ENCODE data around the gene UBE2E2. TPM values are rescaled to one million over a fixed set of nuclear protein-coding genes. Genes with fewer than 3 reads are reported as not detected.
"Not testable (repeated sequence)": the region's sequence is repeated elsewhere in the genome, so short reads cannot be mapped to it uniquely, and the experiment has no call there.

Gene UBE2E2
- total RNA-seq, 2 donors from 2014 or later = 23.2 to 34.5 TPM

DNA sequence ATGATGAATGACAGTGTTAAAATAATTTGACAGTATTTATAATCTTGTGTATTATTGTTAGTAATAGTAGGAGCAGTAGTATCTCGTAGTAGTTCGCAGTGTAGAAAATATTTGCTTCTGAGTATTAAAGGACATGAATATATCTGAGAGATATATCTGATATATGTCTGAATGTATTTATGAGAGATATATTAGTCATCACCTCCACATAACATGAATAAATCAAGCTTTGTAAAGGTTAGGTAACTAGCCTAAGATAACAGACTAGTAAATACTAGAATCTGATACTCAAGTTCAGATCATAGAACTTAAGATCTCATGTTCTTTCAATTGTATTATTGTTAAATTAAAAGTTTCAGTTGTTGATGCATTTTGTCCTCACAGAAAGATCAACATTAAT, 130.5 kb downstream of the UBE2E2 start:
- no peak for DNase-seq
- no peaks in the 10 kb centered on the region for H3K36me3 Mint-ChIP-seq (ENCODE audit: low read depth)
- no peak overlapping the region for H3K4me3 ChIP-seq (ENCODE audit: low read length)
- no peaks in the 10 kb centered on the region for H3K9me3 Mint-ChIP-seq
- H3K4me1 Mint-ChIP-seq = peaks cover 10% of the 10 kb centered on the region
- H3K27me3 ChIP-seq (ENCODE audit: control insufficient read depth, insufficient read depth, low read length, poor library complexity, severe bottlenecking) = no peaks in the 10 kb centered on the region
- TF ChIP-seq, protein P1, sequence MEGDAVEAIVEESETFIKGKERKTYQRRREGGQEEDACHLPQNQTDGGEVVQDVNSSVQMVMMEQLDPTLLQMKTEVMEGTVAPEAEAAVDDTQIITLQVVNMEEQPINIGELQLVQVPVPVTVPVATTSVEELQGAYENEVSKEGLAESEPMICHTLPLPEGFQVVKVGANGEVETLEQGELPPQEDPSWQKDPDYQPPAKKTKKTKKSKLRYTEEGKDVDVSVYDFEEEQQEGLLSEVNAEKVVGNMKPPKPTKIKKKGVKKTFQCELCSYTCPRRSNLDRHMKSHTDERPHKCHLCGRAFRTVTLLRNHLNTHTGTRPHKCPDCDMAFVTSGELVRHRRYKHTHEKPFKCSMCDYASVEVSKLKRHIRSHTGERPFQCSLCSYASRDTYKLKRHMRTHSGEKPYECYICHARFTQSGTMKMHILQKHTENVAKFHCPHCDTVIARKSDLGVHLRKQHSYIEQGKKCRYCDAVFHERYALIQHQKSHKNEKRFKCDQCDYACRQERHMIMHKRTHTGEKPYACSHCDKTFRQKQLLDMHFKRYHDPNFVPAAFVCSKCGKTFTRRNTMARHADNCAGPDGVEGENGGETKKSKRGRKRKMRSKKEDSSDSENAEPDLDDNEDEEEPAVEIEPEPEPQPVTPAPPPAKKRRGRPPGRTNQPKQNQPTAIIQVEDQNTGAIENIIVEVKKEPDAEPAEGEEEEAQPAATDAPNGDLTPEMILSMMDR (conservative IDR thresholded peaks at IDR 0.05) = no peak
- no peak overlapping the region for H3K4me3 Mint-ChIP-seq
- WGBS, 2 experiments (ENCODE audit: insufficient coverage in 1 of 2, insufficient read length in 1 of 2) = 86 to 100% methylated on average over 1 to 2 of the region's 2 CpGs
- no peak overlapping the region for H3K9ac ChIP-seq (ENCODE audit: extremely low read depth, low read length, poor library complexity, severe bottlenecking)
- H3K27ac Mint-ChIP-seq = no peak overlapping the region
- H3K27ac ChIP-seq (ENCODE audit: low read depth, low read length) = no peak overlapping the region
- H3K9me3 ChIP-seq (ENCODE audit: control insufficient read depth, low read length) = no peaks in the 10 kb centered on the region
- H3K27me3 Mint-ChIP-seq (ENCODE audit: insufficient read depth) = no peaks in the 10 kb centered on the region
- no peaks in the 10 kb centered on the region for H3K36me3 ChIP-seq (ENCODE audit: control insufficient read depth, insufficient read depth, low read length)
- H3K4me1 ChIP-seq (ENCODE audit: control insufficient read depth, insufficient read depth, low read length) = no peaks in the 10 kb centered on the region

DNA sequence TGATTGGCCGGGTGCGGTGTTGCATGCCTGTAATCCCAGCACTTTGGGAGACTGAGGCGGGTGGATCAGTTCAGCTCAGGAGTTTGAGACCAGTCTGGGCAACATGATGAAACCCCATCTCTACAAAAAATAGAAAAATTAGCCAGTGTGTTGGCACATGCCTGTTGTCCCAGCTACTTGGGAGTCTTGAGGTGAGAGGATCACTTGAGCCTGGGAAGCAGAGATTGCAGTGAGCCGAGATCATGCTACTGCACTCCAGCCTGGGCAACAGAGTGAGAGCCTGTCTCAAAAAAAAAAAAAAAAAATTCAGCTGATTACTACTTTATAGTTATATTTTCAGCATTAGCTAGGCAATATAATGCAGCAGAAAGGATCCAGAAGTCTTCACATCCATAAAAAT, 133.7 kb downstream of the UBE2E2 start:
- H3K27me3 Mint-ChIP-seq (ENCODE audit: insufficient read depth); H3K27ac ChIP-seq (ENCODE audit: low read depth, low read length); H3K4me3 Mint-ChIP-seq; H3K27me3 ChIP-seq (ENCODE audit: control insufficient read depth, insufficient read depth, low read length, poor library complexity, severe bottlenecking); H3K36me3 Mint-ChIP-seq (ENCODE audit: low read depth); H3K4me3 ChIP-seq (ENCODE audit: low read length); H3K27ac Mint-ChIP-seq; H3K9me3 ChIP-seq (ENCODE audit: control insufficient read depth, low read length); H3K9ac ChIP-seq (ENCODE audit: extremely low read depth, low read length, poor library complexity, severe bottlenecking); H3K9me3 Mint-ChIP-seq; DNase-seq; H3K36me3 ChIP-seq (ENCODE audit: control insufficient read depth, insufficient read depth, low read length); H3K4me1 Mint-ChIP-seq; H3K4me1 ChIP-seq (ENCODE audit: control insufficient read depth, insufficient read depth, low read length): not testable (repeated sequence)
- WGBS, 2 experiments (ENCODE audit: insufficient coverage in 1 of 2, insufficient read length in 1 of 2) = 91 to 100% methylated on average over 4 of the region's 4 CpGs

DNA sequence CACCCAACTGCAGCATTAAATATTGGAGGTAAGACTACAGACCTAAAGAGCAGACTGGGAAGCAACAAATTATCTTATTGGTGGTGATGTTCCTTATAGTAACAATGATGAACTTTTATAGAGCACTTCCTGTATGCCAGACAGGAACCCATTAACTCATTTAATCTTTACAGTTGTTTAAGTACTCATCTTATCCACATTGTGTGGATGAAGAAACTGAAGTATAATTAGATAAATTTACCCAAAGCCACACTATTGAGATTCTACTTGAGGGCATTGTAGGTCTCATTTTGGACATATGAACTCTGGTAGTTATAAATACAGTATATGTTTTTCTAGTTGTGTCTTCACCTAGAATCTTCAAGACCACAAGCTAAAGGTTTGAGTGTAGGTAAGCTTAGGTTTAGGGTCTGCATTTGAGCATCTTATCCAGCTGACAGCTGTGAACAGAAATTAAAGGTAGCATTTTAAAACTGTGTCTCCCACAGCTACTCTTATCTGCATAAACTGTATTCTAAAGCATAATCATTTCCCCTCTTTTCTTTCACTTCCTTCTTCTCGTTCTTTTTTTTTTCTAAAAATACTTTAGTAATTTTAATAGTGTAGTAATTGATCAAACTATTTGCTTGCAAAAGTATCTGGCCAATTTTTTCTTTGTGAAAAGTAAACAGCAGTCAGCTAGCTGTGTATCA, 138.2 kb downstream of the UBE2E2 start:
- Histone ChIP-seq H3K9ac (ENCODE audit: extremely low read depth, low read length, poor library complexity, severe bottlenecking) (no peak overlapping the region), H3K9me3 (ENCODE audit: control insufficient read depth, low read length) (no peaks in the 10 kb centered on the region), H3K36me3 (ENCODE audit: control insufficient read depth, insufficient read depth, low read length) (no peaks in the 10 kb centered on the region), H3K4me1 (ENCODE audit: control insufficient read depth, insufficient read depth, low read length) (no peaks in the 10 kb centered on the region), H3K4me3 (ENCODE audit: low read length) (no peak overlapping the region), H3K27me3 (ENCODE audit: control insufficient read depth, insufficient read depth, low read length, poor library complexity, severe bottlenecking) (no peaks in the 10 kb centered on the region), H3K27ac (ENCODE audit: low read depth, low read length) (no peak overlapping the region)
- DNase-seq = no peak
- Mint-ChIP-seq H3K9me3 (no peaks in the 10 kb centered on the region), H3K4me1 (peaks cover 4% of the 10 kb centered on the region), H3K4me3 (no peak overlapping the region), H3K27me3 (ENCODE audit: insufficient read depth) (no peaks in the 10 kb centered on the region), H3K36me3 (ENCODE audit: low read depth) (no peaks in the 10 kb centered on the region), H3K27ac (no peak overlapping the region)
- WGBS, 2 experiments (ENCODE audit: insufficient coverage in 1 of 2, insufficient read length in 1 of 2) = no CpG with 5 or more reads among the region's 1 CpG
- TF ChIP-seq, protein P1 (conservative IDR thresholded peaks at IDR 0.05) = no peak

DNA sequence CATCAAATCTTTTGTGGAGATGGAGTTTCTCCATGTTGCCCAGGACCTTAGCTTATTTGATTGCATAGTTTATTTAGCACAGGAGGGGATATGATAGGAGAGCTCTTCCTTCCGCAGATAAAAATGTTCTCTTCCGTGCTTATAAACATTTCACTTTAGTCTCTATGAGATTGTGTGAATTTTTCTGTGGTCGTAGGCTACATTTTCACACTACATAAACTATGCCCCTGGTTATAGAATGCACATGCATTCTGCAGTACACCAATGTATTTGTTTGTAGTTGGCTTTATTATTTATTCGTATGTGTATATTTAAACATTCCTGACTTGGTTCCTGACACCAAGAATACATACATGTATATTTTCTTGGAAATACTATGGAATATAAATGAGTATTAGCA, 139.2 kb downstream of the UBE2E2 start:
- no peaks in the 10 kb centered on the region for H3K36me3 Mint-ChIP-seq (ENCODE audit: low read depth)
- Histone ChIP-seq H3K9ac (ENCODE audit: extremely low read depth, low read length, poor library complexity, severe bottlenecking) (no peak overlapping the region), H3K27ac (ENCODE audit: low read depth, low read length) (no peak overlapping the region), H3K9me3 (ENCODE audit: control insufficient read depth, low read length) (peaks cover 8% of the 10 kb centered on the region), H3K4me1 (ENCODE audit: control insufficient read depth, insufficient read depth, low read length) (no peaks in the 10 kb centered on the region), H3K27me3 (ENCODE audit: control insufficient read depth, insufficient read depth, low read length, poor library complexity, severe bottlenecking) (no peaks in the 10 kb centered on the region), H3K36me3 (ENCODE audit: control insufficient read depth, insufficient read depth, low read length) (no peaks in the 10 kb centered on the region), H3K4me3 (ENCODE audit: low read length) (no peak overlapping the region)
- H3K9me3 Mint-ChIP-seq = peaks cover 6% of the 10 kb centered on the region
- H3K4me1 Mint-ChIP-seq = peaks cover 4% of the 10 kb centered on the region
- no peak for DNase-seq
- no peak overlapping the region for H3K4me3 Mint-ChIP-seq
- TF ChIP-seq, protein P1 (conservative IDR thresholded peaks at IDR 0.05) = no peak
- H3K27me3 Mint-ChIP-seq (ENCODE audit: insufficient read depth) = no peaks in the 10 kb centered on the region
- H3K27ac Mint-ChIP-seq = no peak overlapping the region
- 100% methylated on average over 1 of the region's 4 CpGs; no CpG with 5 or more reads in 1 of the 2 experiments for WGBS, 2 experiments (ENCODE audit: insufficient coverage in 1 of 2, insufficient read length in 1 of 2)
